Naive B cell (primary cell): ENCODE results near the gene KCNH1. TPM values are rescaled to one million over a fixed set of nuclear protein-coding genes. Genes with fewer than 3 reads are reported as not detected.

ENCODE experiments used
- ATAC-seq, 2 donors: fragments of 150-1000 bp; cut with Tn5 transposase; 2 replicates each; pipeline ENCODE4 v1.10.0; 2021; ENCODE audit warnings: low read depth in 2 of 2, mild to moderate bottlenecking in 2 of 2, moderate library complexity in 2 of 2
- DNase-seq: peaks from one replicate; pipeline ENCODE4 v3.0.0; 2022
- H3K27ac Mint-ChIP-seq, 6 donors: one replicate each; pipeline ENCODE4 v1.8.0; 2020 to 2022; ENCODE audit warnings: mild to moderate bottlenecking in 6 of 6, mixed read lengths in 6 of 6, moderate library complexity in 5 of 6, inconsistent platforms in 2 of 6
- H3K27me3 Mint-ChIP-seq, 3 donors: one replicate each; pipeline ENCODE4 v1.8.0; 2021 to 2022; ENCODE audit warnings: mixed read lengths in 3 of 3, mild to moderate bottlenecking in 1 of 3
- H3K36me3 Mint-ChIP-seq, 2 donors: one replicate each; pipeline ENCODE4 v1.8.0; 2020 to 2022; ENCODE audit warnings: mixed read lengths in 2 of 2, inconsistent platforms in 1 of 2, mild to moderate bottlenecking in 1 of 2
- H3K4me1 Mint-ChIP-seq, 3 donors: one replicate each; pipeline ENCODE4 v1.8.0; 2020 to 2022; ENCODE audit warnings: mixed read lengths in 3 of 3, inconsistent platforms in 1 of 3, mild to moderate bottlenecking in 1 of 3, moderate library complexity in 1 of 3
- H3K4me3 Mint-ChIP-seq, 8 donors: one replicate each; pipeline ENCODE4 v1.8.0; 2020 to 2022; ENCODE audit warnings: mild to moderate bottlenecking in 8 of 8, mixed read lengths in 8 of 8, moderate library complexity in 8 of 8, inconsistent platforms in 2 of 8
- H3K9me3 Mint-ChIP-seq, 7 donors: one replicate each; pipeline ENCODE4 v1.8.0; 2020 to 2022; ENCODE audit warnings: mixed read lengths in 7 of 7, mild to moderate bottlenecking in 5 of 7, inconsistent platforms in 2 of 7, moderate library complexity in 1 of 7
- polyA plus RNA-seq, 6 donors: library from polyadenylated mRNA; unstranded; fragments of 300-500 nt; fragmentation: Illumina TruSeq; gene quantifications; one replicate each; pipeline ENCODE4 v1.2.3, GENCODE V29; 2021; ENCODE audit warnings: low read depth in 6 of 6

The KCNH1 gene
- polyA plus RNA-seq, 6 donors from 2014 or later, result not detected

GRCh38 chr1:210702506-210702905 is 431.4 kb downstream of the KCNH1 start:
- Mint-ChIP-seq H3K27me3 (no peaks in the 10 kb centered on the region), H3K36me3 (no peaks in the 10 kb centered on the region), H3K27ac (no peak overlapping the region), H3K4me3 (no peak overlapping the region), H3K4me1 (no peaks in the 10 kb centered on the region), H3K9me3 (no peaks in the 10 kb centered on the region)
- no peak for ATAC-seq
- no peak for DNase-seq

GRCh38 chr1:210700511-210700910 is 433.4 kb downstream of the KCNH1 start:
- H3K4me1 Mint-ChIP-seq, result no peaks in the 10 kb centered on the region
- no peak overlapping the region for H3K27ac Mint-ChIP-seq
- H3K36me3 Mint-ChIP-seq, result no peaks in the 10 kb centered on the region
- H3K9me3 Mint-ChIP-seq, result no peaks in the 10 kb centered on the region
- no peak overlapping the region for H3K4me3 Mint-ChIP-seq
- ATAC-seq (no peak), DNase-seq (no peak)
- H3K27me3 Mint-ChIP-seq, result no peaks in the 10 kb centered on the region

DNA sequence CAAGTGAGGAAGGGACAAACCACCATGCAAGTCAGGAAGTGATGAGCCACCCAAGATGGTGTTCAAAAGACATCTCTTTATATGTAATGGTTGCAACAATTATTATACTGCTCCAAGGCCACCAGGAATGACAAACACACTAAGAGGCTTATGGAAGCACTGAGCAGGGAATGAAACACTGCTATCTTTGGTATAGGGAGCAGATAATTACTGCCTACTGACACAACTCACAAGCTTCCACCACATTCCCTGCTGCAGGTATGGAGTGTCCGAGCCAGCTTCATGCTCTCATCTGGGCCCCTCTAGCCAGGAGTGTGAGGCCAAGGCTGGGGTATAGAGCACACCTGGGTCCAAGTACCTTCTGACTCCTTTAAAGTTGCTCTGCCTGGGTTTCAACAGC is 433.9 kb downstream of the KCNH1 start:
- Mint-ChIP-seq H3K4me1 (no peaks in the 10 kb centered on the region), H3K27me3 (no peaks in the 10 kb centered on the region), H3K9me3 (no peaks in the 10 kb centered on the region), H3K36me3 (no peaks in the 10 kb centered on the region), H3K4me3 (no peak overlapping the region), H3K27ac (no peak overlapping the region)
- ATAC-seq (no peak), DNase-seq (no peak)

DNA sequence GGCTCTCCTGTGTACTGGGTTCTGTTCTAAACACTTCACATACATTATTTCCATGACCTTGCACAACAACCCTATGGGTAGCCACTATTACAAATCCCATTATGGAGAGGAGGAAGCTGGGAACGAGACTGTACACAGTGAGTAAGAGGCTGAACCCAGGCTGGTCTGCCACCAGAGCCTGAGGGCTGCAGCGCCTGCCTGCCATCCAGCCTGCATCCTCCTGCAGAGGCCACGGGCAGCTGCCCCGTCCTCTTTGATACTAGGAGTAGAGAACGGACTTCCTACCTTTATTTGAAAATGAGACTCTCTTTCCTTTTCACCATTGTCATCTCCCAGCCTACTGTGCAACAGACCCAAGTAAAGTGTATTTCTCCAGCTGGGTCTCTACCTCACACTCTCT is 435.3 kb downstream of the KCNH1 start:
- Mint-ChIP-seq H3K27me3 (no peaks in the 10 kb centered on the region), H3K36me3 (no peaks in the 10 kb centered on the region), H3K4me1 (no peaks in the 10 kb centered on the region), H3K27ac (peak overlapping the region in 1 of 6 donors; percentile 77), H3K4me3 (no peak overlapping the region), H3K9me3 (no peaks in the 10 kb centered on the region)
- ATAC-seq (no peak), DNase-seq (no peak)

- no peak overlapping the region for H3K27ac Mint-ChIP-seq
- H3K4me1 Mint-ChIP-seq, result peaks cover 3 to 11% (median 11%) of the 10 kb centered on the region in 3 donors
- no peak for DNase-seq
- no peaks in the 10 kb centered on the region for H3K9me3 Mint-ChIP-seq
- no peak for ATAC-seq
- no peaks in the 10 kb centered on the region for H3K27me3 Mint-ChIP-seq
- no peaks in the 10 kb centered on the region for H3K36me3 Mint-ChIP-seq
- H3K4me3 Mint-ChIP-seq, result no peak overlapping the region
Measured at GRCh38 chr1:210697185-210697584, 436.8 kb downstream of the KCNH1 start.

DNA sequence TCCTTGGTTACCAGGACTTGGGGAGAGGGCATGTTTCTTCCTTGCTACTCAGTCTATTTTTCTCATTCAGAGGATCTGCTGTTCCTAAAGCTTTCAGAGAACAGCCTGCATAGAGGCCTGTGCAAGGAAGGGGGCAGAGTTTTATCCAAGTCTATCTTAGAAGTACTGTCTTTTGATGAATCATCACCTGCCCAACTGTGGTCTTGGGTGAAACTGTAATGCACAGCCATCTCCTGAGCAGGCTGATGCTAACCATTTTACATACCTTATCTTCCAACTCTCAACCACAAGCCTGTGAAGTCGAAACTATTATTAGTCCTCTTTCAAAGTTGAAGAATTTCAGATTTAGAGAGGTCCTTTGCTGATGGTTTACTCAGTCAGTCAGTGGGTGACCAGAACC is 437.2 kb downstream of the KCNH1 start:
- ATAC-seq (no peak), DNase-seq (no peak)
- Mint-ChIP-seq H3K4me1 (peaks cover 3 to 12% (median 12%) of the 10 kb centered on the region in 3 donors), H3K27me3 (no peaks in the 10 kb centered on the region), H3K9me3 (no peaks in the 10 kb centered on the region), H3K4me3 (no peak overlapping the region), H3K27ac (no peak overlapping the region), H3K36me3 (no peaks in the 10 kb centered on the region)

- H3K36me3 Mint-ChIP-seq, result no peaks in the 10 kb centered on the region
- H3K9me3 Mint-ChIP-seq, result no peaks in the 10 kb centered on the region
- H3K27ac Mint-ChIP-seq, result no peak overlapping the region
- H3K4me3 Mint-ChIP-seq, result no peak overlapping the region
- no peaks in the 10 kb centered on the region for H3K27me3 Mint-ChIP-seq
- H3K4me1 Mint-ChIP-seq, result peaks cover 3 to 12% (median 12%) of the 10 kb centered on the region in 3 donors
- DNase-seq, result no peak
- ATAC-seq, result no peak
Measured at GRCh38 chr1:210695026-210695425, 438.9 kb downstream of the KCNH1 start.

DNA sequence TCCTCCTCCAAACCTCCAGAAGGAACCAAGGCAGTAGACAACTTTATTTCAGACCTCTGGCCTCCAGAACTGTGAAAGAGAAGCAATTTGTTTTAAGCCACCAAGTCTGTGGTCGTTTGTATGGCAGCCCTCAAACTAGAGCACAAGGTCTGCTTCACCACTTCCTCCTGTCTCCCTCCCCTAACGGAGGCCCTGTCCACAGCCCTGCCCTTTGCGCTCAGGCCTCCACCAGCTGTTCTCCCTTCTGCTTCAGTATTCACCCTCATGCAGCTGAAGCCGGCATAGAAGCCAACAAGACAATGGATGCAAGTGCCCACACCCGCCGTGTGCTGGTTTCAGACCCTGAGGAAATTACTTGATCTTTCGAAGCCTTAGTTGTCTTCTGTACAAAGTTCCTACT is 441.2 kb downstream of the KCNH1 start:
- no peak for DNase-seq
- Mint-ChIP-seq H3K36me3 (no peaks in the 10 kb centered on the region), H3K9me3 (no peaks in the 10 kb centered on the region), H3K4me3 (no peak overlapping the region), H3K4me1 (peaks cover 3 to 12% (median 12%) of the 10 kb centered on the region in 3 donors), H3K27me3 (no peaks in the 10 kb centered on the region), H3K27ac (peak overlapping the region in 2 of 6 donors; percentile 23 to 81)
- ATAC-seq, result no peak

DNA sequence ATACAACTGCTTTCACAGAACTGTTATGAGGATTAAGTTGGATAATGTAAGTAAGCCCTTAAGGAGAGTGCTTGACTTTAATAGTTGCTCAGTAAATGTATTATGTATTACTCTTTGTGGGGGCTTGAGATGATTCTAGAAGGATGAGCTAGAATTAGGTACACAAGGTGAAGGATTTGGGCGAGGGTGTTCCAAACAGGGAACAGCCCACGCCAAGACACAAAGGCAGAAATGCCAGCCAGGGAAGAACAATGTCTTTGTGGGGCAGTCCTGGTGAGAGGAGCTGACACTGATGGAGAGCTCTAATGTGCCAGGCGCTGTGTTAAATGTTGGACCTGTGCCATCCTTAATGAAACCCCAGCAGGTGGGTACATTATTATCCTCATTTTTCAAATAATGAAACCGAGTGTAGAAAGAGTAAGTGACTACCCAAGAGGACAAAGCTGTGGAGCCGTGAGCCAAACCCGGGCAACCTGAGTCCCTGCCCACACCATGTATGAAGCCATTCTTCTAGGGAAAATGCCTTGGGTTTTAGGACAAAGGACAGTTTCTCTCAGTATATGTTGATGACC is 442.8 kb downstream of the KCNH1 start:
- Mint-ChIP-seq H3K27me3 (no peaks in the 10 kb centered on the region), H3K36me3 (no peaks in the 10 kb centered on the region), H3K4me1 (peaks cover 3 to 12% (median 12%) of the 10 kb centered on the region in 3 donors), H3K9me3 (no peaks in the 10 kb centered on the region), H3K4me3 (no peak overlapping the region), H3K27ac (no peak overlapping the region)
- DNase-seq (no peak), ATAC-seq (no peak)

- H3K4me1 Mint-ChIP-seq, result peaks cover 3 to 12% (median 12%) of the 10 kb centered on the region in 3 donors
- no peaks in the 10 kb centered on the region for H3K36me3 Mint-ChIP-seq
- no peaks in the 10 kb centered on the region for H3K27me3 Mint-ChIP-seq
- H3K9me3 Mint-ChIP-seq, result no peaks in the 10 kb centered on the region
- no peak overlapping the region for H3K27ac Mint-ChIP-seq
- DNase-seq (no peak), ATAC-seq (no peak)
- H3K4me3 Mint-ChIP-seq, result no peak overlapping the region
Measured at GRCh38 chr1:210690236-210690635, 443.7 kb downstream of the KCNH1 start.

- Mint-ChIP-seq H3K9me3 (no peaks in the 10 kb centered on the region), H3K36me3 (no peaks in the 10 kb centered on the region), H3K4me3 (no peak overlapping the region), H3K27ac (no peak overlapping the region), H3K27me3 (no peaks in the 10 kb centered on the region), H3K4me1 (peaks cover 3 to 12% (median 12%) of the 10 kb centered on the region in 3 donors)
- ATAC-seq (no peak), DNase-seq (no peak)
Measured at GRCh38 chr1:210689826-210690225, 444.1 kb downstream of the KCNH1 start.

- Mint-ChIP-seq H3K36me3 (peaks cover 0 to 9% of the 10 kb centered on the region in 2 donors), H3K4me3 (no peak overlapping the region), H3K27ac (peak overlapping the region in 2 of 6 donors; percentile 18 to 80), H3K4me1 (peaks cover 9 to 17% (median 12%) of the 10 kb centered on the region in 3 donors), H3K9me3 (no peaks in the 10 kb centered on the region), H3K27me3 (no peaks in the 10 kb centered on the region)
- DNase-seq, result no peak
- no peak for ATAC-seq
Measured at GRCh38 chr1:210688512-210689234, 445.3 kb downstream of the KCNH1 start.

GRCh38 chr1:210687582-210688279 is 446.2 kb downstream of the KCNH1 start:
- H3K4me3 Mint-ChIP-seq, result no peak overlapping the region
- H3K27me3 Mint-ChIP-seq, result no peaks in the 10 kb centered on the region
- H3K36me3 Mint-ChIP-seq, result peaks cover 0 to 9% of the 10 kb centered on the region in 2 donors
- no peak for DNase-seq
- ATAC-seq, result no peak
- H3K4me1 Mint-ChIP-seq, result peaks cover 6 to 11% (median 6%) of the 10 kb centered on the region in 3 donors
- H3K9me3 Mint-ChIP-seq, result no peaks in the 10 kb centered on the region
- no peak overlapping the region for H3K27ac Mint-ChIP-seq

DNA sequence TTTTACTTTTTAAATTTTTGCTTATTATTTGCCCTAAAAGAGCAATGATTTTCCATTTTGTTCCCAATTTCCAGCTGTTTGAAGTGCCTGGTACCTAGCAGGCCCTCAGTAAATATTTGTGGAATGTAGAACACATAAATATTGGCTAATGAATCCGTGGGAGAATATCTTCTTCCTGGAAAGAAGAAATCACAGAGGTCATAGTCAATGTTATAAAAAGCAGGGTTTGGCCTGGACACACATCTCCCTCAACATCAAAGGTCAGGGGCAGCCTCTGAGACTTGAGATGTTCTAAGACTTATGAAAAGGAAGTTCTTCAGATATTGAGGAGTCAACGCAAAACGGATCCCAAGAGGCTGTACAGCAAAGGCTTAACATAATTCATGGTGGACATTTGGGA is 447.1 kb downstream of the KCNH1 start:
- ATAC-seq (no peak), DNase-seq (no peak)
- Mint-ChIP-seq H3K4me3 (no peak overlapping the region), H3K4me1 (peaks cover 0 to 6% (median 4%) of the 10 kb centered on the region in 3 donors), H3K9me3 (no peaks in the 10 kb centered on the region), H3K36me3 (peaks cover 0 to 9% of the 10 kb centered on the region in 2 donors), H3K27me3 (no peaks in the 10 kb centered on the region), H3K27ac (no peak overlapping the region)
